Measurements from ENCODE around the gene TMCC1.
"Not testable (repeated sequence)": the region's sequence is repeated elsewhere in the genome, so short reads cannot be mapped to it uniquely, and the experiment has no call there.

Gene TMCC1

DNA sequence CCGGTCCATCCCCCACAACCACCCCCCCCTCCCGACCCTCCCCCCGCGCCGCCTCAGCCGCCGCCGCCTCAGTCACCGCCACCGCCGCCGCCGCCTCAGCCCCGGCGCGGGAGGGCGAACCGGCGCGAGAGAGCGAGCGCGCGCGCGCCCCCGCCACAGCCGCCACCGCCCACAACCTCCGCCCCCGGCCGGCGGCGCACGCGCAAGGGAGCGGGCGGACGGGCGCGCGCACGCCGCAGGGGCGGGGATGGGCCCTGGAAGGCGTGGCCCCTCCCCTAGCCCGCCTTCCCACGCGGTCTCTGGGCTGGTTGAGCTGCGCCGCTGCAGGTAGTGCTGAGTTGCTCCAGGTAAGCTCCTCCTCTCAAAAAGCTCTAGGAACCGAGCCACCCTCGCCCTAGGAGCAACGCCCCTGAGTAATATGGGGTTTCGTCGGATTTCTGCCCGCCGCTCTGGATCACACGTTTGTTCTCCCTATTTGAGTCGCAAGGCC, at the start of gene TMCC1:
TSS of gene TMCC1 (minus strand) at position 131 of the 490 bp plus-strand sequence.
- peak; percentile 97 for DNase-seq

DNA sequence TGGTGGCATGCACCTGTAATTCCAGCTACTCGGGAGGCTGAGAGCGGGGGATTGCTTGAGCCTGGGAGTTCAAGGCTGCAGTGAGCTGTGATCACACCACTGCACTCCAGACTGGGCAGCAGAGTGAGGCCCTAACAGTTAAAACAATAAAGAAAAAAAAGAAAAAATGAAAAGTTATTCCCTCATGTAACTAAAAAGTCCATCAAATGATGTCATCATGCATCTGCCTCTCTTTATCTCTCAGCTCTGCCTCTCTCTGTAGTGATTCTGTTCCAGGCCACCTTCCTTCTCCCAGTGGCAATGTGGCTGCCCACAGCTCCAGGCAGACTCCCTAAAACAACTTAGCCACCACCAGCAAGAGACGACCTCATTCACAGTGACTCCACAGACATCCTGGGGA, 49.5 kb upstream of the TMCC1 start:
- DNase-seq: no peak

DNA sequence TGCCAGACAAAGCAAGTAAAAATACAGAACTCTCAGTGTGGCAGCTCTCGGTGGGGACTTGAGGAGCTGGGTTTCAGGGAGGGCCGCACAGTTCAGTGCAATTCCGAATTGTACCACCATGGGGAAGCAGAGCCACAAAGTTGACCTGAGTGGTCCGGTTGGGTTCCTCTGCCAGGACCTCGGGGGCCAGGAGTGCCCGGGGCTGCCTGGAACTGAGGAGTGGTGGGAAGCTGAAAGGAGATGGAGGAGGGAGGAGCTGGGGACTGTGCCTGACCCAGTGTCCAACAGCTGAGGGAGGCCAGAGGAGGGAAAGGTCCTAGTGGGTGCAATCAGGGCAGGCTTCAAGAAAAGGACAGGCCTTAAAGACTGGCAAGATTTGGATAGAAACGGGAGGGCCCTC, 48.8 kb upstream of the TMCC1 start:
- peak; percentile 75 for DNase-seq

DNA sequence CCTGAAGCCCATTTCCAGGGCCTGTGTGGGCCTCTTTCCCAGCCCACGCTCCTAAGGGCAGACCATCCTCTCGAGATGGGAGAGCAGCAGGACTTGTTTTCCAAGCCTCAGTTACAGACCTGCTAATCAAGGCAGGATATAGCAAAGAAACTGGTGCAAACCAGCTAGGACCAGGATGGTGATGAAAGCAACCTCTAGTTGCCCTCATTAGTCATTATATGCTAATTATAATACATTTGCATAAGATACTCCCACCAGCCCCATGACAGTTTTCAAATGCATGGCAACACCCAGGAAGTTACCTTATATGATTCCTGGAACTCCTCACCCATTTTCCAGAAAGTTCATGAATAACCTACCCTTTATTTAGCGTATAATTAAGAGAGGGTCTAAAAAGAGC, 46.6 kb upstream of the TMCC1 start:
- DNase-seq: no peak

DNA sequence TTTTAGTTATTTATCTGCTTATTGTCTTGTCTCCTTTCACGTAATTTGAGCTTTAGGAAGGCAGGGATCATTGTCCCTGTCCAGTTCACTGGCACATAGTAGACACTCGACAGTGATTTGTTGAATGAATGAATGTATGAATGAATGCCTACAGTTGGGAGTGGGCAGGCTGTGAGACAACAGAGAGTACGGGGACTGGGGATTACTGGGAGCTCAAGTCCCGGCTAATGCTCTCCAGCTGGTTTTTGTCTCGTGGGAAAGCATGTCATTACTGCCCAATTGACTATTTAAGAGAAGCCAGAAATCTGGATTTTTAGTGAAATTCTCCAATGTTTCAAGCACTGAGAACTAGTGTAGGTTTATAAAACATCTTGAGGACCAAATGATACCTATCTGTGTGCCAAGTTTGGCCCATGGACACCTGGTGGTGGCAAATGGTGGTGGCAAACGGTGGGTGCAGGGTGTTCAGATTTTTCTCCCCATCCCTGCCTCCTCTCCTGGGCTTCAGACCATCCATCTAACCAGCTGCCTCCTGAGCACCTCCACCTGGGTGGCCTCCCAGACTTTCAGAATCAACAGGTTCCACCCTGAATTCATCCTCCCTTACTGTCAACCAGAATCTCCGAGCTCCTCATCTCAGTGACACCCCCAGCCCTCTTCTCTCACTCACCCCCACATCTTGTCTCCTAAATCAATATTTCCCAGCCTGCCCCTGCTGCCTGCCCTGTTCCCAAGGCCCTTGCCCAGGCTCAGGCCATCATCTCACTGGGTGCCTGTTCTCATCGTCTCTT, 44.8 kb upstream of the TMCC1 start:
- DNase-seq: no peak

DNA sequence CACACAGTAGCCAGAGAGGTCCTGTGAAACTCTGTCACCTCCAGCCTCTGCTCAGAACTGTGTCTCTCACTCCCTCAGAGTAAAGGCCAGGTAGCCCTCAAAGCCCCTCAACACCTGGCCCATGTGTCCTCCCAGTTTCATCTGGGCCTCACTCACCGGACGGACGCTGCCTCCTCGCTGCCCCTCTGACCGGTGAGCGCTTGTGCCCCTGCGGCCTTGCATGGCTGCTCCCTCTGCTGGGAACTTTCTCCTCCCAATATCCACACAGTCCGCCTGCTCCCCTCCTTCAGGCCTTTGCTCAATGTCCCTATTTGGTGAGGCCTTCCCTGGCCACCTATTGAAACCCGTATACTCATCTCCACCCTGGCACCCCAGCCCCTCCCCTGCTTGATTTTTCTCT, 44.2 kb upstream of the TMCC1 start:
- no peak for DNase-seq

DNA sequence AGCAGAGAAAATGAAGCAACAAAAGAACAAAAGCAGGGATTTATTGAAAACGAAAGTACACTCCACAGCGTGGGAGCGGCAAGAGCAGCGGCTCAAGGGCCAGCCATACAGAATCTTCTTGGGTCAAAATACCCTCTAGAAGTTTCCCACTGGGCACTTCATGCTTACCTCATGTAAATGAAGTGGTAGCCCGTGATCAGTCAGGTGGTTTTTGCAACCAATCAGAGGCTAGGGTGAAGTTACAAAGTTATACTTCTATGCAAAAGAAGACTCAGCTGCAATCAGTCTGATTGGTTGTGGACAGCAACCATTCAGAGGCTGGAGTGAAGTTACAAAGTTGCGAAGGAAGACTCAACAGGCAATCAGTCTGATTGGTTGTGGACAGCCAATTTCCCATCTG, 43.2 kb upstream of the TMCC1 start:
- peak; percentile 71 for DNase-seq

DNA sequence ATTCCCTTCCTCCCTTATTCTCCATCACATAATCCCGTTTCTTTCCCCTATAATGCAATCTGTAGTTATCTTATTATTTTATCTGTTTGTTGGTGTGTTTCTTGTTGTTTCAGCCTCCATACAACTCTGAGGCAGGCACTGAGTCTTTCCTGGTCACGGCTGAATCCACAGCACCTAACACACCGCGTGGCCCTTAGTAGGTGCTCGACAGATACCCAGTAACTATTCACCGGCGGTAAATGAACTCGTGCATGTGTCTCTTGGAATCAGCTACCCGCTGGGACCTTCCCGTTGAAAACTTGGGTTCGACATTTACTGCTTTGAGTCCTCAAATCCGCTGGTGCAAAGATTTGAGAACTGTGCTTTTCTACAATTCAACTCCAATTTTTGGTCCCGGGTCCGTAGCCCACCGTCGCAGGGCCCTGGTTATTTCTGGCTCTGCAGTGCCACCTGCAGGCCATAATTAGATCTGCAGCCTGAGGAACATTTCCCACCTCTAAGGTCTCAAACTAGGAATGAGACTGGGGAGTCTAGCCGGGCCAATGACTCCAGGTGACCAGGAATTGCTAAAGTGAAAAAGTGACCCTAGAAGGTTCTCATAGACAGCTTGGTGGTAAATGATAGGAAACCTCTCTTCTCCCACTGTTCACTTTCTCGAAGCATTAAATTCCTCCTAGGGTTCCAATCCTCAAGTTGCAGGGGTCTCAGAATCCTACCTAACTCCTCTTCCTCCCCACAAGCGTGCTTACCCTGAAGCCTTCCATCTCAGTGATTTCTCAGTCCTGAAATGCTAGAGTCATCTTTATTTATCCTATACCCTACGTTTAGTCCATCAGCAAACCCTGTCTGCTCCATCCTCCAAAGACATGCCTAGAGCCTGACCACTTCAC, 41.0 kb upstream of the TMCC1 start:
- DNase-seq: peak; percentile 26

DNA sequence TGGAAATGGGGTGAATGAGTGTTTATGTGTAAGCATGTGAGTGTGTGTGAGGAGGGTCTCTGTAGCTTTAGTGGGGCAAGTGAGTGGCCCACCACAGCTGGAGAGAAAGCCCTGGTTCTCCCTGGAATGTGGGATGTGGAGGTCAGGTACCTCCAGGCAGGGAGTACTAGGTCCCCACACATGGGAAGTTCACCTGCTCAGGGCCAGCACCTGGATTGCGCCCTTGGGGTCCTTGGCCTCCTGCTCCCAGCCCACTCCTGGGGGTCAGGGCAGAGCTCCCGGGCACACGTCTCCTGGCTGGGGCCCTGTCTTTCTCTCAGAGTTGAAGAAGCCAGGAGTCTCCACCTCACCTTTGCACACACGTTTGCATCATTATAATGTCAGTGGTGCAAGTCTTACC, 40.0 kb upstream of the TMCC1 start:
- DNase-seq: no peak

DNA sequence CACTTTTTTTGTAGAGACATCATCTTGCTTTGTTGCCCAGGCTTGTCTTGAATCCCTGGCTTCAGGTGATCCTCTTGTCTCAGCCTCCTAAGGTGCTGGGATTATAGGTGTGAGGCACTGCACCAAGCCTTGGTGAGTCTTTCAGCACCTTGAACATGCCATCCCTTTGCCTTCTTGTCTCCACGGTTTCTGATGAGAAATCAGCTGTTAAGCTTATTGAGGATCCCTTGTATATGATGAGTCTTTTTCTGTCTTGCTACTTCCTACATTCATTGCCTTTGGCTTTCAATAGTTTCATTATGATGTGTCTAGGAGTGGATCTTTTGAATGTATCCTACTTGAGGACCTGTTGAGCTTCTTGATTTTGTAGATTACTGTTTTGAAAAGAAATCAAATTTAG, 35.9 kb upstream of the TMCC1 start:
- no peak for DNase-seq

DNA sequence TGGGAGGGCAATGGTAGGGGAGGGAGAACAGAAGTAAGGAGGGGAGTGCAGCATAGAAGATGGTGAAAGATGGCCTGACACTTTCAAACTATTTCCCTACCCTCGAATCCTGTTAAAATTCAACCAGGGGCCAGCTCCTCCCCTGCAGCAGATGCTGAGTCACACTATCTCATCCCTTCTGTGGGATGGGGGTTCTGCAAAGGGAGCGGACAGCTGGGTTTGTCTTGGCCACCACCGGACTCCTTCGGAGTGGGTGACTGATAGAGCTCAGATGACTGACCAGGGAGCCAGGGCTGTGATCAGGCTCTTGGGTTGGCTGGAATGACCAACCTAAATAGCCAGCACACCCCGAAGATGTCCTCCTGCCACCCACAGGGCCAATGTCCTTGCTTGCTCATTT, 33.6 kb upstream of the TMCC1 start:
- no peak for DNase-seq

DNA sequence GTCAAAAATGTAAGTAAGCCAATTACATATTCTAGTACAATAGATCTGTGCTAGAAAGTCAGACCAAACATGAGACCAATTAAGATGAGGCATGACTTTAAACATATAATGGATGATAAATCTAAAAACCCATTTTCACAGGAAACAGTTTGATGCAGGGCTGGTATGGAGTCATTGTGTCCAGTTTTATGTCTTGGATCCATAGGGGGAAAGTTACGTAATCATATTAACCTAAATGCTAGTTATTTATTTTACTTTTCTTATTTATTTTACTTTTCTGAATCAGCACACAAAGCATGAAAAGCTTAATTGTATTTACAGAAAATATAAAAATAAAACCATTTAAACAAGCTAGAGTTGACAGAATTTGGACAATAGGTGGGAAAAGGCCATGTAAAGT, 26.3 kb upstream of the TMCC1 start:
- DNase-seq: no peak

DNA sequence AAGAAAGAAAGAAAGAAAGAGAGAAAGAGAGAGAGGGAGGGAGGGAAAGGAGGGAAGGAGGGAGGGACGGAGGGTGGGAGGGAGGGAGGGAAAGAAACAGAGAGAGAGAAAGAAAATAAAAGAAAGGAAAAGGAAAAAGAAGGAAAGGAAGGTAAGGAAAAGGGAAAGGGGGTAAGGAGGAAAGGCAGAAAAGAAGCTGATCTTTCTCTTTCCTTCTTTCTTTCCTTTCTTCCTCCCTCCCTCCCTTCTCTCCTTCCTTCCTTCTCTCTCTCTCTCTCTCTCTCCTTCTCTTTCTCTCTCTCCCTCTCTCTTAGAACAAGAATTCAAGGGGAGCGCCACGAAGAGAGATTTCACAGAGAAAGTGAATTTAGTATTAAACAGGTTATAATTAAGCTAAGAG, 25.8 kb upstream of the TMCC1 start:
- DNase-seq: no peak

DNA sequence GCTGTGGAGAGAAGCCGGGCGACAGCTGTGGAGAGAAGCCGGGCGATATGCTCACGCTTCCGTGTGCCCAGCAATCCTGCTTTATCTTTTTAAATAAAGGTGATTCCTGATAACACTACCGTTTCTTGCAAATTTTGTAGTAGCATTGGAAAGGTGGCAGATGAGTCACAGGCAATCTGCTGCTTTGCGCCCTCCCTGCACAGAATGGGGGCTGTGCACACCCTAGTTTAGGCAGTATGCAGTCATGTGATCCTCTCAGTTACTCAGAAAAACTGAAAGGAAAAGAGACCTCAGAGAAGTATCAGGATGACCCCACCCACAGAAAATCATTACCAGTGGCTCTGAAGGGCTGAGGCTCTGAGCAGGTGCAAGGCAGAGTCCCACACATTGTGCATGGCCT, 24.9 kb upstream of the TMCC1 start:
- no peak for DNase-seq

DNA sequence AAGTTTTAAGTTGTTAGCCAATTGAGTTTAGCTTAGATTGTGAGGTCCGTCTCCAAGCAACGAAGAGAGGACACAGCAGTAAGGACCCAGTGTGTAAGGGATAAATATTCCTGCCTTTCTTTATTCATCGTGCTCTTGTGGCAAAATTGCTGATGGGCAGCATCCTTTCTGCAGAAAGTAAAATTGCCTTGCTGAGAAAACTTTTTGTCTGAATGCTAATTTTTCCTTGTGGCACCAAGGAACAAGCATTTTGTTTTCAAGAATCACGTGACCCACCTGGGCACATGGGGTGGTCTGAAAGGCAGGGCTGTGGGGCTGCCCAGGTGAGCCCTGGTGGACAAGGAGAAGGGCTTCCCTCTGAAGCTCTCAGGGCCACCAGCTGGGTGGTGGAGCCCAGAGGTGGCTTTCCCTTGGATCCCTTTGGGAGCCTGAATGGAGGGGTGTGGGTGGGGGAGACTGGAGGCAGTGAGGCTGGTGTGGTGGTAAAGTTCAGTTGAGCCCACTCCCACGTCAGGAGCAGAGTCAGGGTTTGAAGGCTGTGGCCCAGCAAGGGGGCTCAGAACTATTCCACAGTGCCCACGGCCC, 24.0 kb upstream of the TMCC1 start:
- DNase-seq: no peak

DNA sequence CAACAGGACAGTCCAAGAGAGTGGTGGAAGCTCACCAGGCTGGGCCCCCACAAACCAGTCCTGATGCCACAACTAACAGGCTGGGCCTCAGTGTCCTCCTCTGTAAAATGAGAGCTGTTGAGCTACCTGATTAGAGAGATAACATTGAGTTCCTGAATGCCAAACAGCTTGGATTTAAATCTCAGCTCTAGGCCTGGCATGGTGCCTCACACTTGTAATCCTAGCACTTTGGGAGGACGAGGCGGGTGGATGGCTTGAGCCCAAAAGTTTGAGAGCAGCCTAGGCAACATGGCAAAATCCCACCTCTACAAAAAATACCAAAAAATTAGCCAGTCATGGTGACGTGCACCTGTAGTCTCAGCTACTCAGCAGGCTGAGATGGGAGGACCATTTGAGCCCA, 20.1 kb upstream of the TMCC1 start:
- no peak for DNase-seq

DNA sequence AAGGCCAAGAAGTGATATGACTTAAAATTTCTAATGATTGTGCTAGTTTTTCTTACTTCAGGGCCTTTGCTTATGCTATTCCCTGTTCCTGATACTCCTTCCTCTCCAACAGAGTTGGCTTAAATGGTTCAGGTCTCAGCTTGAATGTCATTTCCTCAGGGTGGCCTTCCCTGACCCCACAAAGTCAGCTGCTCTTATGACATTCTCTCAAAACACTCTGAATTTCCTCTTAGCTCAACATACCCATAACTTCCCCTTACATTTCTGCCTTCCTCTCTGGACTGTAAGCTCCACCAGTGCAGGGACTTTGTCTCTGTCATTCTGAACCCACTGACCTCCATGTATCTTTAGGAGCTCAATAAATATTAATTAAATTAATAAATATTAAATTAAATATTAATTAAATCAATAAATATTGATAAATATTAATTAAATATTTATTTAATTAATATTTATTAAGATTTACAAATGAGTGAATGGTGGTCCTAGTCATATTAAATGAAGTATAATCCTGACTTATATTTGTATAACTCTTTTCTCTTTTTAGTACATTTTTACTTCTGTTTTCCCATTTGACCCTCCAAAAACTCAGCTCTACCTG, 17.9 kb upstream of the TMCC1 start:
- DNase-seq: no peak

DNA sequence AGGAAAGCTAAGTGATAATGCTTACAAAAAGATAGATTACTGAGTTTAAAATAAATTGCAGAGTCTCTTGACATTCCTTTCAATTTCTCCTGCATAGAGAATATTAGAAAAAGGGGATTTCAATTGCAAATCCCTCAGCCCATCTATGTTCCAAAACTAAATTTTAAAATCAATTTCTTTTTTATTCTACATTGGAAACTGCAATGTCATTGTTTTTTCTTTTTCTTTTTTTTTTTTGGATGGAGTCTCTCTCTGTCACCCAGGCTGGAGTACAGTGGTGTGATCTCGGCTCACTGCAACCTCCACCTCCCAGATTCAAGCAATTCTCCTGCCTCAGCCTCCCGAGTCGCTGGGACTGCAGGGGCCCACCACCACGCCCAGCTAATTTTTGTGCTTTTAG, 15.7 kb upstream of the TMCC1 start:
- not testable (repeated sequence) for DNase-seq

DNA sequence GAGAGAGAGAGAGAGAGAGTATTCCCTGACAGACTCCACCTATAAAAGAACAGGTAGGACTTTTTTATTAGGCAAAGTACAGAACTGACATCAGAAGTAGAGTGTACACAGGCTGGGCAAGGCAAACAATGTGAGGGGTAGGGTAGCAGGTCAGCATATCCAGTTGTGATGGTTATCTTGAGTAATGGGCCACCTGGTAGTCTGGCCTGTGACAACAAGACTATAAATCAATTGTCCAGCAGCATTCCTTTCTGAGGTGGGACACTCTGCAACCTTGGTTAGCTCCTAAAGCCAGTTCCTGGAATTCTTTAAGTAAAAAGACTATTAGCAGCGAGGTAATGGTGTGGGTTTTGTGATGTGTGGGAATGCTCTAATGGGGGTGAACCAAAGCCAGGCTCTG, 14.9 kb upstream of the TMCC1 start:
- no peak for DNase-seq

DNA sequence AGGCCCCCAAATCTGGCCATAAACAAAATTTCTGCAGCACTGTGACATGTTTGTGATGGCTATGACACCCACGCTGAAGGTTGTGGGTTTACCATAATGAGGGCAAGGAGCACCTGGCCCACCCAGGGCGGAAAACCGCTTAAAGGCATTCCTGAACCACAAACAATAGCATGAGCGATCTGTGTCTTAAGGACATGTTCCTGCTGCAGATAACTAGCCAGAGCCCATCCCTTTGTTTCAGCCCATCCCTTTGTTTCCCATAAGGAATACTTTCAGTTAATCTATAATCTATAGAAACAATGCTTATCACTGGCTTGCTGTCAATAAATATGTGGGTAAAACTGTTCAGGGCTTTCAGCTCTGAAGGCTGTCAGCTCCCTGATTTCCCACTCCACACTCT, 7.8 kb upstream of the TMCC1 start:
- DNase-seq: not testable (repeated sequence)

DNA sequence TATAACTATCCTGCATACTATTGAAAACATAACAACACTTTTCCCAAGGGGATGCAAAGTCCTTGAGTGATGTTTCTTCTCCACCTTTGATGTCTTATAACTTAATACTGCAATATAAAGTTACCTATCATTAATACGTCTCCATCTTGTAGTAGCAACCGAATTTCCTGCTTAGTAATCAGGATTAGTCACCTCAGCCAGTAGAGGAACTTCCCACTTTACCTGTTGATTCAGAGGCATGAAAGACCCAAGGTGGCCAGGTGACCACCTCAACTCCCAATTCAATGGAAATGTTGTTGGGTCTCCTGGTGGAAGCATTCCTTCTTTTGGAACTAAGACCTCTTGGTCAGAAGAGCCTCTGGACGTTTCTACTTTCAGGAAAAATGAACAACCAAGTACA, 3.5 kb upstream of the TMCC1 start:
- DNase-seq: no peak

DNA sequence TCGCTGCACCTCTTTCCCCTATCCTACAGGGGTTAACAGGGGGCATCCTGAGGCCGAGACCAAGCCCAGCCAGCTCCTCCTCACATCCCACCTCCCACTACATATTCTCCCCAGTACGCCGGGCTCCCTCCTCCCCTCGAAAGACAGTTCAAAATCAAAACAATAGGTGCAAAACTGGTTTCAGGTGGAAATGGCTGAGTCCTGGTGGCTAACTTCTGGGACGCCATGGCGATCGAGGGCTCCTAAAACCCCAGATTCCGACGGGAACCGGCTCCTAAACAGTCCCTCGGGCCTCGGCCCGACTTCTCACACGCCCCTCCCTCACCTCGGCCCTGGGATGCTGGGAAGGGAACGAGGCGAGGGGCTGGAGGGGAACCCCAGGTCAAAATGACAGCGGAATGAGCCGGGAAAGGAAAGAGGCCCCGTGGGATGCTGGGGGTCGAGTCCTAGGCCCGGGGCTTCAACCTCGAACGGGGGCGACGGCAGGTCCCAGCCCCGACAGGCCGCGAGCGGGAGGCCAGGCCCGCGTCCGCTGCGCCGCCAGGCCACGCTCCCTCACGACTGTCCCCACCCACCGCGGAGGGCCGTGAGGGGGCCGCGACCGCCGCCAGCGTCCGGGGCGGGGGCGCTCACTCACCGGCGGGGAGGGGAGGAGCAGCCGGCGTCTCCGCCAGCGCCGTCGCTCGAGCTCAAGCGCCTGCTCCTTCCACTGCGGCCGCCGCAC, 492 bp downstream of the TMCC1 start:
- peak; percentile 84 for DNase-seq

DNA sequence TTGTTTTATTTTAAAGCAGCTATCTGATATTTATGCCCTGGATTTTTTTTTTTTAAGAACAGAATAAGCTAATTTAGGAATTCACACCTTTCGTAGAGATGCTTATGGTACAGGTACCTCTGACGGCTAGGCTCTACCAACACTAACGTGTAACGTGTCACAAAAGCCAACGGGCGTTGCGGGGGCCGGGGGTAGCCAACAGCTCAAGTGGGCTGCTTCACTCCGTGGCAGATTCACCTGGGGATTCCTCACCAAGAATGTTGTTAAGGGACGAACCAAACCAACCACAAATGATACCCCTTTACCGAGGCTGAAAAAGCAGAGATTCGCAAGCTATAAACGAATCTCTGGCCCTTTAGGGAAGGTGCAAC, 1.0 kb downstream of the TMCC1 start:
- DNase-seq: peak; percentile 39

All from COR-L47 (cell line).